ENCODE results near the gene SEMA6B.
A peak's percentile ranks its signal among the peaks of the same experiment; 100 is the strongest.

Gene SEMA6B

GRCh38 chr19:4584670-4585460, 25.4 kb upstream of the SEMA6B start:
- Histone ChIP-seq H3K27ac (ENCODE audit: low read depth, low read length) (no peak overlapping the region), H3K27me3 (ENCODE audit: insufficient read depth, low read length) (peaks cover 27% of the 10 kb centered on the region), H3K79me2 (ENCODE audit: control insufficient read depth, insufficient read depth, low read length, poor library complexity) (no peaks in the 10 kb centered on the region), H3K4ac (ENCODE audit: low read depth, low read length) (no peak overlapping the region), H2BK12ac (ENCODE audit: low read length) (no peak overlapping the region), H3K9me3 (ENCODE audit: insufficient read depth, low read depth, low read length) (no peaks in the 10 kb centered on the region), H3K4me1 (ENCODE audit: control insufficient read depth in 1 of 2, insufficient read depth in 2 of 2, low read length in 2 of 2) (peaks cover 4 to 7% of the 10 kb centered on the region in 2 experiments), H2BK5ac (ENCODE audit: low read depth, low read length, poor library complexity) (no peak overlapping the region), H4K12ac (ENCODE audit: low read depth, low read length) (no peak overlapping the region), H4K91ac (ENCODE audit: low read depth, low read length) (no peak overlapping the region), H3K14ac (ENCODE audit: low read length) (no peak overlapping the region), H3K4me2 (ENCODE audit: low read length) (peak overlapping the region; percentile 56), H3K18ac (ENCODE audit: low read length) (no peak overlapping the region), H3K4me3 (ENCODE audit: low read depth, low read length) (no peak overlapping the region), H2AK5ac (ENCODE audit: low read length) (no peak overlapping the region), H2BK120ac (ENCODE audit: insufficient read depth, low read length, poor library complexity) (no peak overlapping the region), H3K79me1 (ENCODE audit: low read length) (no peaks in the 10 kb centered on the region), H2AFZ (ENCODE audit: insufficient read depth, low read length, poor library complexity) (peak overlapping the region; percentile 56), H3K36me3 (ENCODE audit: control insufficient read depth in 1 of 2, insufficient read depth in 2 of 2, low read length in 2 of 2) (no peaks in the 10 kb centered on the region), H4K8ac (ENCODE audit: low read depth, low read length) (no peak overlapping the region), H3K9ac (ENCODE audit: low read length) (no peak overlapping the region), H3K23ac (ENCODE audit: low read length) (no peak overlapping the region)
- DNase-seq = no peak
- WGBS (ENCODE audit: extremely low coverage, insufficient coverage, insufficient read length) = no CpG with 5 or more reads among the region's 45 CpGs

- H3K9ac ChIP-seq (ENCODE audit: low read length) = no peak overlapping the region
- no peak overlapping the region for H3K27ac ChIP-seq (ENCODE audit: low read depth, low read length)
- no peak overlapping the region for H4K12ac ChIP-seq (ENCODE audit: low read depth, low read length)
- H3K79me2 ChIP-seq (ENCODE audit: control insufficient read depth, insufficient read depth, low read length, poor library complexity) = no peaks in the 10 kb centered on the region
- no peak overlapping the region for H3K4me3 ChIP-seq (ENCODE audit: low read depth, low read length)
- no peak overlapping the region for H3K4ac ChIP-seq (ENCODE audit: low read depth, low read length)
- no peak overlapping the region for H3K18ac ChIP-seq (ENCODE audit: low read length)
- H4K8ac ChIP-seq (ENCODE audit: low read depth, low read length) = no peak overlapping the region
- no peak overlapping the region for H4K91ac ChIP-seq (ENCODE audit: low read depth, low read length)
- peak overlapping the region; percentile 56 for H2AFZ ChIP-seq (ENCODE audit: insufficient read depth, low read length, poor library complexity)
- no peak overlapping the region for H2BK12ac ChIP-seq (ENCODE audit: low read length)
- H2AK5ac ChIP-seq (ENCODE audit: low read length) = no peak overlapping the region
- no peak overlapping the region for H3K14ac ChIP-seq (ENCODE audit: low read length)
- H3K79me1 ChIP-seq (ENCODE audit: low read length) = no peaks in the 10 kb centered on the region
- H3K4me1 ChIP-seq (ENCODE audit: control insufficient read depth in 1 of 2, insufficient read depth in 2 of 2, low read length in 2 of 2) = peaks cover 4 to 7% of the 10 kb centered on the region in 2 experiments
- no peak for DNase-seq
- no peak overlapping the region for H3K23ac ChIP-seq (ENCODE audit: low read length)
- no peak overlapping the region for H2BK5ac ChIP-seq (ENCODE audit: low read depth, low read length, poor library complexity)
- no peak overlapping the region for H2BK120ac ChIP-seq (ENCODE audit: insufficient read depth, low read length, poor library complexity)
- no CpG with 5 or more reads among the region's 49 CpGs for WGBS (ENCODE audit: extremely low coverage, insufficient coverage, insufficient read length)
- H3K4me2 ChIP-seq (ENCODE audit: low read length) = peak overlapping the region; percentile 56
- peaks cover 33% of the 10 kb centered on the region for H3K27me3 ChIP-seq (ENCODE audit: insufficient read depth, low read length)
- H3K36me3 ChIP-seq (ENCODE audit: control insufficient read depth in 1 of 2, insufficient read depth in 2 of 2, low read length in 2 of 2) = no peaks in the 10 kb centered on the region
- no peaks in the 10 kb centered on the region for H3K9me3 ChIP-seq (ENCODE audit: insufficient read depth, low read depth, low read length)
These were observed 24.6 kb upstream of the SEMA6B start for GRCh38 chr19:4583961-4584669.

GRCh38 chr19:4582980-4583842, 23.7 kb upstream of the SEMA6B start:
- DNase-seq = no peak

More at GRCh38 chr19:4582980-4583842, 23.7 kb upstream of the SEMA6B start:
- peaks cover 36% of the 10 kb centered on the region for H3K27me3 ChIP-seq (ENCODE audit: insufficient read depth, low read length)
- H3K18ac ChIP-seq (ENCODE audit: low read length) = no peak overlapping the region
- H2BK5ac ChIP-seq (ENCODE audit: low read depth, low read length, poor library complexity) = no peak overlapping the region
- no peak overlapping the region for H3K9ac ChIP-seq (ENCODE audit: low read length)
- H3K27ac ChIP-seq (ENCODE audit: low read depth, low read length) = no peak overlapping the region
- no peak overlapping the region for H3K14ac ChIP-seq (ENCODE audit: low read length)
- no peak overlapping the region for H4K12ac ChIP-seq (ENCODE audit: low read depth, low read length)
- no peak overlapping the region for H4K8ac ChIP-seq (ENCODE audit: low read depth, low read length)
- H3K23ac ChIP-seq (ENCODE audit: low read length) = no peak overlapping the region
- H3K36me3 ChIP-seq (ENCODE audit: control insufficient read depth in 1 of 2, insufficient read depth in 2 of 2, low read length in 2 of 2) = no peaks in the 10 kb centered on the region
- no CpG with 5 or more reads among the region's 16 CpGs for WGBS (ENCODE audit: extremely low coverage, insufficient coverage, insufficient read length)
- no peak overlapping the region for H4K91ac ChIP-seq (ENCODE audit: low read depth, low read length)
- H3K4me2 ChIP-seq (ENCODE audit: low read length) = no peak overlapping the region
- no peak overlapping the region for H2AFZ ChIP-seq (ENCODE audit: insufficient read depth, low read length, poor library complexity)
- no peaks in the 10 kb centered on the region for H3K79me1 ChIP-seq (ENCODE audit: low read length)
- H2BK120ac ChIP-seq (ENCODE audit: insufficient read depth, low read length, poor library complexity) = no peak overlapping the region
- no peak overlapping the region for H3K4ac ChIP-seq (ENCODE audit: low read depth, low read length)
- peaks cover 4 to 7% of the 10 kb centered on the region in 2 experiments for H3K4me1 ChIP-seq (ENCODE audit: control insufficient read depth in 1 of 2, insufficient read depth in 2 of 2, low read length in 2 of 2)
- no peaks in the 10 kb centered on the region for H3K79me2 ChIP-seq (ENCODE audit: control insufficient read depth, insufficient read depth, low read length, poor library complexity)
- no peak overlapping the region for H2BK12ac ChIP-seq (ENCODE audit: low read length)
- no peak overlapping the region for H3K4me3 ChIP-seq (ENCODE audit: low read depth, low read length)
- H2AK5ac ChIP-seq (ENCODE audit: low read length) = no peak overlapping the region
- H3K9me3 ChIP-seq (ENCODE audit: insufficient read depth, low read depth, low read length) = no peaks in the 10 kb centered on the region
